ENCODE measurements around the gene HDAC1.

Gene HDAC1

GRCh38 chr1:32330558-32331151 is 38.8 kb downstream of the HDAC1 start:
- no peak for DNase-seq

GRCh38 chr1:32331549-32331948 is 39.7 kb downstream of the HDAC1 start:
- DNase-seq: no peak

- no peak for DNase-seq
These were observed 40.6 kb downstream of the HDAC1 start for GRCh38 chr1:32332290-32333079.

GRCh38 chr1:32333251-32333963 is 41.5 kb downstream of the HDAC1 start:
- DNase-seq: no peak

GRCh38 chr1:32334274-32334861 is 42.5 kb downstream of the HDAC1 start:
- DNase-seq: no peak

GRCh38 chr1:32334864-32335534 is 43.1 kb downstream of the HDAC1 start:
- peak; percentile 7 to 44 for DNase-seq

GRCh38 chr1:32335535-32335789 is 43.6 kb downstream of the HDAC1 start:
- DNase-seq: no peak

- peak; percentile 62 to 70 for DNase-seq
These were observed 44.1 kb downstream of the HDAC1 start, which contains the start of gene MARCKSL1 for GRCh38 chr1:32335790-32336590. Gene MARCKSL1, minus strand, starts transcription at chr1:32336233. Its CDS starts 200 bp downstream, at chr1:32336033.

- DNase-seq: no peak
These were observed 44.7 kb downstream of the HDAC1 start for GRCh38 chr1:32336591-32336932.

GRCh38 chr1:32336963-32337675 is 45.2 kb downstream of the HDAC1 start:
- DNase-seq: no peak

- no peak for DNase-seq
These were observed 46.2 kb downstream of the HDAC1 start for GRCh38 chr1:32337855-32338636.

- no peak for DNase-seq
These were observed 46.8 kb downstream of the HDAC1 start for GRCh38 chr1:32338637-32339145.

- DNase-seq: no peak
These were observed 47.6 kb downstream of the HDAC1 start for GRCh38 chr1:32339363-32339978.

GRCh38 chr1:32341186-32341757 is 49.4 kb downstream of the HDAC1 start:
- DNase-seq: no peak

GRCh38 chr1:32341971-32342370 is 50.1 kb downstream of the HDAC1 start:
- no peak for DNase-seq

- DNase-seq: no peak
These were observed 50.8 kb downstream of the HDAC1 start for GRCh38 chr1:32342704-32343103.

- DNase-seq: no peak
These were observed 53.5 kb downstream of the HDAC1 start for GRCh38 chr1:32345289-32345827.

GRCh38 chr1:32346532-32347157 is 54.8 kb downstream of the HDAC1 start:
- DNase-seq: no peak

- DNase-seq: no peak
These were observed 57.4 kb downstream of the HDAC1 start for GRCh38 chr1:32349211-32349708.

Measured in NCI-H1930 (cell line).